HG03097 (cell line): ENCODE results near the gene ANKRD17.

ENCODE experiments used
- ATAC-seq: cut with Tn5 transposase; IDR thresholded peaks from one replicate; pipeline ENCODE4 v1.9.1; 2021; ENCODE audit not compliant: unreplicated experiment, low FRiP score

Gene ANKRD17

GRCh38 chr4:73067971-73068394, 190.6 kb downstream of the ANKRD17 start:
- ATAC-seq: no peak

DNA sequence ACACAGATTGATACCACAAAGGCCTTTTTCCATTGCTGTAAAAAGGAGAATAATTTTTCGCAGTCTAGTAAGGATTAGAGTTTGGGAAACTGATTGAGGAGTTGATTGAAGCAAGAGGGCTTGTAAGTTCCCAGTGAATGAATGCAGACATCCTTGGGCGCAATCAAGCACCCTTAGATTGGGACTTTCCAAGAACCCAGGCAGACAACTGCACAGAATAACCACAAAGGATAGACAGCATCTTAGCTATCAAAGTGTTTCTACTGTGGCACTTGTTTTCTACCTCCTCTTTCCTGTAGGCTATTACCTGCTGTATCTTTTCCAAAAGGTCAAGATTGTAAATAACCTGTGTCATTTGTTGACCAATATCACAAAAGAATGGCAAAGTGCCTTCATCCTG, 191.7 kb downstream of the ANKRD17 start:
- ATAC-seq: no peak

- no peak for ATAC-seq
Observed at GRCh38 chr4:73066445-73066844, 192.2 kb downstream of the ANKRD17 start.

DNA sequence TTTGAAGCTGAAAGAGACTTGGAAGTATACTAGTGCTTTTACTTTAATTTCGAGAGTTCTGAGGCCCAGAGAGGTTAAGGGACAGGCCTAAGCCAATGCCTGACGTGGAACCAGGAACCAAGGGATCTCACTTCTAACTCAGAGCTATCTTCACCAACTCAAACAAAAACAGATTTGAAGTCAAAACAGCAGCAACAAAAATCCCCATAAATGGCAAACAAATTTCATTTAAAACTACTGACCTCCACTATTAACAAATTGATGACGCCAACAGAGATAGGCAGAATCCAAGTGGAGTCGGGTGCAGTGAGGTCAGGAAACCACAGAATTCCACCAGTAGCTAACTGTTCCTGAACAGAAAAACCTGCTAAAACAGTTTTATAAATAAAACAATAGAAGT, 194.1 kb downstream of the ANKRD17 start:
- ATAC-seq: no peak

- peak; percentile 73 for ATAC-seq
Observed at GRCh38 chr4:73055241-73055897, 203.2 kb downstream of the ANKRD17 start.

GRCh38 chr4:73053974-73054480, 204.6 kb downstream of the ANKRD17 start:
- no peak for ATAC-seq

DNA sequence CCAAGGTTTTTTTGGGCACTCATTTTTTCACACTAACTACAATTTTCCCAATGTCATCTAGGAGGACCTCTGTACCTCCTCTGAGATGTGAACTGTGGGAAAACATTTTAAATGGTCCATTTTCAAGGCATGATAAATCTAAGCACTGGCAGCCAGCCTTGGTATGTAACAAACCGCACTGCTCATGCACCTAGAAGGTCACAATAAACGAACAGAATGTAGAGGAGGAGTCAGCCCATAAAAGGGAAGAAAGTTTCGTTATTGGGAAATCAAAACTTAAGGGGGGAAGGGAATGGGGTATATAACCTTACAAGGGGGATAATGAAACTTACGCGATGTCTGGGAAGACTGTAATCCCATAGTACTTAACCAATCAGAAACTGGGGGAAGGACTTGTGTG, 205.5 kb downstream of the ANKRD17 start:
- no peak for ATAC-seq

DNA sequence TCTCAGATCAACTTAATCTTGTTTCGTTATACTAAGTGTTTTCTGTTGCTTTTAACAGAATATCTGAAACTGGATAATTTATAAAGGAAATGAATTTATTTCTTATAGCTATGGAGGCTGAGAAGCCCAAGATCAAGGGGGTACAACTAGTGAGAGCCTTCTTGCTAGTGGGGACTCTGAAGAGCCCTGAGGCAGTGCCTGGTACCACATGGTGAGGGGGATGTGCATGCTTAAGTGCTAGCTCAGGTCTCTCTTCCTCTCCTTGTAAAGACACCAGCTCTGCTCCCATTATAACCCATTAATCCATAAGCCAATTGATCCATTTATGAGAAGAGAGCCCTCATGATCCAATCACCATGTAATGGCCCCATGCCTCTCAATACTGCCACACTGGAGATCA, 207.0 kb downstream of the ANKRD17 start:
- ATAC-seq: no peak

DNA sequence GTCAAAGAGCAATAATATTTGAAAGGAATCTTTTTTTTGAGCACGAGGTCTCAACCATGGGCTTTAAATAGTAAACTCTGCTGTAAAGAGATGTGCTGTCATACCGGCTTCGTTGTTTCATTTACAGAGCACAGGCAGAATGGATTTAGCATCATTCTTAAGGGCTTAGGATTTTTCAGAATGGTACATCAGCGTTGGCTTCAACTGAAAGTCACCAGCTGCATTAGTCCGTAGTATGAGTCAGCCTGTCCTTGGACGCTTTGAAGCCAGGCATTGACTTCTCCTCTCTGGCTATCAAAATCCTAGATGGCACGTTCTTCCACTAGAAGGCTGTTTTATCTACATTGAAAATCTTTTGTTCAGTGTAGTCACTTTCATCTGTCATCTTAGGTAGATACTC, 212.7 kb downstream of the ANKRD17 start:
- no peak for ATAC-seq

DNA sequence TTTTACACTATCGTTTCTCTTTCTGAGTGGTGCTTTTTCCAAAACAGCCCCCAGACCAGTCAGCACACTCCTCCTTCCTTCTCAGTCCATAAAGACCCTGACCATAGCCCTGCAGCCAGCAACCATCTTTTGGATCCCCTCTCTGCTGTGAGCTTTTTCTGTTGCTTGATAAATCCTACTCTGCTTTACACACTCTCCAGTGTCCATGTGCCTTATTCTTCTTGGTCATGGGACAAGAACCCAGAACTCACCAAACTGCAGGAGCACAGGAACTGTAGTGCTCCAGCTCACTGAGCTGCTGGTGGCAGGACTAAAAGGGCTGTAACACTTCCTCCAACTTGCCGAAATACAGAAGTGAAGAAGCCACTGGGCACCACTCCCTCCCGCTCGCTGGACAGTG, 221.5 kb downstream of the ANKRD17 start:
- ATAC-seq: no peak

- ATAC-seq: no peak
Observed at GRCh38 chr4:73036123-73036522, 222.5 kb downstream of the ANKRD17 start.

GRCh38 chr4:73034896-73035295, 223.7 kb downstream of the ANKRD17 start:
- ATAC-seq: no peak

DNA sequence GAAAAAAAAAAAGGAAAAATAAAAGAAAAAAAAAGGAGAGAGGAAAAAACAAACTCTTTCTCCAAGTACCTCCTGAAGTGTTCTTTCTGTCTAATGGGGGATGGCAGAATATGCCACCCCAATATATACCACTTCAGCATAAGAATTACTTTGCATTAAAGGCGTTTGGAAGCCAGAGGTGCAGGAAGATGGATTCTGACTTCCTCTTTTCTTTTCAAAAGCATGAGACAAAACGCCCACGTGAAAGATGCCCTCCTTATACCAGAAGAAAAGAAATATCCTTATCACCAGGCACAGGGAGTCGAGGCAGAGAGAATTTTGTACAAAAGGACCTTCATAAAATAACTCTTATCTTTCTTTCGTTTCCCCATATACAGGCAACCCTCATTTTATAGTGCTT, 230.0 kb downstream of the ANKRD17 start:
- no peak for ATAC-seq
